ENCODE measurements around the gene TCL1B.
"Not testable (repeated sequence)": the region's sequence is repeated elsewhere in the genome, so short reads cannot be mapped to it uniquely, and the experiment has no call there.

TCL1B gene, protein sequence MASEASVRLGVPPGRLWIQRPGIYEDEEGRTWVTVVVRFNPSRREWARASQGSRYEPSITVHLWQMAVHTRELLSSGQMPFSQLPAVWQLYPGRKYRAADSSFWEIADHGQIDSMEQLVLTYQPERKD

GRCh38 chr14:95685978-95686922 lies at the start of gene TCL1B:
TSS of gene TCL1B (plus strand) at chr14:95686426. CDS start at chr14:95686468, 42 bp downstream.
- no peak for DNase-seq

GRCh38 chr14:95644981-95645380 lies 41.2 kb upstream of the TCL1B start:
- no peak for DNase-seq

DNA sequence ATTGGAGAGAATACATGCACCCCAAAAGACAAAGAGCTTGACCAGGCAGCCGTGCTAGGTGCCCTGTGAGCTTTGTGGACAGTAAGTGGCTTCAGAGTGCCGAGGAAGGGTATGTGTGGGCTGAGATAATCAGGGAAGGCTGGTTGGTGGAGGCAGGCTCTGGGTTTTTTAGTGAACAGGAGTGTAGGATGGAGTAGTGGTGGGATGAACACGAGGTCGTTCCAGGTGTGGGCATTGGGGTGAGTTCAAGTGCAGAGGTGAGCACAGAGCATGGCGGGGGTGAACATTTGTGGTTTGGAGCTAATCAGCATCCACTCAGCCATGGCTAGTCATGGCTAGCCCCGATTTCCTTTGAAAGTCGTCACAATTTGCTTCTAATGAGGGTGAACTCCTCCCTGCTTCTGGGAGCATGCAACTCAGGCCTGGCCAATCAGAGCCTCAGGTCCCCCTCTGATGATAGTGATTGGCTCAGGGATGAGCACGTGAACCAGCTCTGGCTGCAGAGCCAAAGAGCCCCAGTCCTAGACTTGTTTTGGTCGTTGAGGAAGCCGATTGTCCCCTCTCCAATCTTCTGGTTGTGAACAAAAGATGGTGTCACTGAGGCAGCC lies 40.7 kb upstream of the TCL1B start:
- DNase-seq: no peak

DNA sequence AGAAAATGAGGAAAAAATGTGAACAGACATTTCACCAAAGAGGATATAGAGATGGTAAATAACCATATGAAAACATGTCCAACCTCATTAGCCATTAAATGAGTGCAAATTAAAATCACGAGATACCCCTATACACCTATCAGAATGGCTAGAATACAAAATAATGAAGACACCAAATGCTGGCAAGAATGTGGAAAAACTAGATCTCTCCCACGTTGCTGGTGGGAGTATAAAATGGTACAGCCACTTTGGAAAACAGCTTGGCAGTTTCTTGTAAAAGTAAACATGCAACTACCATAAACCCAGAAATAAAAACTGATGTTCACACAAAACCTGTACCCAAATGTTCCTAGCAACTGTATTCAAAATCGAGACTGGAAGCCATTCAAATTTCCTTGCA lies 38.3 kb upstream of the TCL1B start:
- DNase-seq: no peak

- no peak for DNase-seq
Observed at GRCh38 chr14:95649230-95649629, 37.0 kb upstream of the TCL1B start.

GRCh38 chr14:95651028-95651427 lies 35.2 kb upstream of the TCL1B start:
- no peak for DNase-seq

DNA sequence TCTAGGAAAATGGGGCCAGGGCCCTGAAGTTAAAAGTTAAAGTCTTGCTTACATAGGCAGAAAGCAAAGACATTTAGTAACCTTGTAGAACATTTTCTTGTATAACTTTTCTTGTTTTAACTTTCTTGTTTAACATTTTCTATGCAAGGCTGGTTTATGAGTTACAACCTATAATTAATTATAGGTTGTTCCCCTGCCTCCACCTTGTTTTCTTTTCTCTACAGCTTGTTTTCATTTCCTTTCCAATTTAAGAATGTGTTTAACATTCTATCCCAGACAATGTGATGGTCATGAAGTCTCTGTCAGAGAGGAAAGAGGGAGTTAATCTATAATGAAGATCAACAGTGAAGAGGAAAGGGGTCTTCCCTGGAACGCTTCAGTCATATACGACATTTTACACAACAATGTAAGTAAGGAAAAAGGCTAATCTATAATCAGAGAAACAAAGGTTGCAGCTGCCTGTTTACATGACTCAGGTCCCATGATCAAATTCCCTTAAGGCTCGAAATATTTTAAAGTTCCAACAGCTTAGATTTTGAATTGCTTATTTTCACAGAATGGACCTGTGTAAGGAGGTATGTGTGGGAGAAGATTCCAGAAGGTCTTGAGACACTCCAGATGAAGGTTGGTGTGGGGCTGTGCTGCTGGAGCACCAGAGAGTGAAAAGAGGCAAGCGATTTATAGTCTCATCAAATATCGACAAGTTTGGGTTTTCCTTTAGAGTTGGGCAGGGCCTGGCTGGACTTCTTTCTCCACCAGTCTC lies 34.2 kb upstream of the TCL1B start:
- DNase-seq: no peak

- DNase-seq: no peak
Observed at GRCh38 chr14:95652690-95653089, 33.5 kb upstream of the TCL1B start.

- DNase-seq: no peak
Observed at GRCh38 chr14:95655461-95655860, 30.8 kb upstream of the TCL1B start.

- DNase-seq: no peak
Observed at GRCh38 chr14:95656634-95657033, 29.6 kb upstream of the TCL1B start.

- no peak for DNase-seq
Observed at GRCh38 chr14:95657454-95657853, 28.8 kb upstream of the TCL1B start.

- no peak for DNase-seq
Observed at GRCh38 chr14:95659293-95659989, 26.8 kb upstream of the TCL1B start.

DNA sequence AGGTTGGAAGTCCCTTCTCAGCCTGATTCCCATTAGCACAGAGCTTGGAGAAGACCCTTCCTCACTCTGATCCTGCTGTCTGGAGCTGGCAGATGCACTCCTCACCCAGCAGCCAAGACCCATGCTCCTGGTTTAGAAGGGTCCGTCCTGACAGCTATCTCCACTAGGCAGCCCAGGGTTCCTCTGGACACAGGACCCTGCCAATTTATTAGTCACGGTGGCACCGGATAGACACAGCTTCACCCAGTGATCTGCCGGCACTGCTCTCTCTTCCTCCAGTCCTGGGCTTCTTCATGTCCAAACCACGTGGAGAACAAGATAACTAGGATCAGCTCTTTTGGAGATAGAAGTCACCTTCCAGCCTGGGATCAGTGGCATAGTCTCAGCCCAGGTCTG lies 26.2 kb upstream of the TCL1B start:
- no peak for DNase-seq

- no peak for DNase-seq
Observed at GRCh38 chr14:95660651-95661515, 25.3 kb upstream of the TCL1B start.

DNA sequence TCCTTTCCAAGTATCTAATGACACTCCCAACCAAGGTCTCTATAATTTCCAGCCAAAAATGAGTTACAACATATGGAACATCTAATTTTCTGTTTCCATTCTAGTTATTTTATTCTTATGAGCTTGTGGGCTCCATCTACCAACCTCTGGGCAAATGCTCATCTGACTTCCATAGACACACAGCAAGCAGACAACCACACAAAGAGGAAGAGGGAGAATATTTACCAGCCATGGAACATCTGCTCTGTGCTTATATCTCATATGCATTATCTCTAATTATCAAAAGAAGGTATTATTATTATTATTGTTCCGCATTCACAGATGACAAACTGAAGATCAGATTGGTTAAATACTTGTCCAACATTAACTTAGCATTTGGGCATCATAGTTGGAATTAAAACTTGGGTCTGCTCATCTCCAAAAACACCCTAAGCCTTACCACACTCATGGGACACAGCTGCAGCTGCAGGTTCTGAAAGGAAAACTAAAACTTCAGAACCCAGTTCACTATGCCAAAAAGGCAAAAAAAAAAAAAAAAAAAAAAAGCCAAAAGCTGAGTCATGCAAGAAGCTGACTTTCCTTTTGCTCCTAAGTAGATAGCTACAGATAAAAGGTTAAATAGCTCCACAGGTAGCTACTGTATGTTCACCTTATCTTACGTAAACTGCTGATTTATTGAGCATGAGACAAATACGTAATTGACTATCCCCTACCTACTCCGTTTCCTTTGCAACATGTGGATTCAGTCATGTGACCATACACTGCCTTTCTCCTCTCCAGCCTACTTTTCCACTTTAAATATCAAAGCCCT lies 23.6 kb upstream of the TCL1B start:
- no peak for DNase-seq

DNA sequence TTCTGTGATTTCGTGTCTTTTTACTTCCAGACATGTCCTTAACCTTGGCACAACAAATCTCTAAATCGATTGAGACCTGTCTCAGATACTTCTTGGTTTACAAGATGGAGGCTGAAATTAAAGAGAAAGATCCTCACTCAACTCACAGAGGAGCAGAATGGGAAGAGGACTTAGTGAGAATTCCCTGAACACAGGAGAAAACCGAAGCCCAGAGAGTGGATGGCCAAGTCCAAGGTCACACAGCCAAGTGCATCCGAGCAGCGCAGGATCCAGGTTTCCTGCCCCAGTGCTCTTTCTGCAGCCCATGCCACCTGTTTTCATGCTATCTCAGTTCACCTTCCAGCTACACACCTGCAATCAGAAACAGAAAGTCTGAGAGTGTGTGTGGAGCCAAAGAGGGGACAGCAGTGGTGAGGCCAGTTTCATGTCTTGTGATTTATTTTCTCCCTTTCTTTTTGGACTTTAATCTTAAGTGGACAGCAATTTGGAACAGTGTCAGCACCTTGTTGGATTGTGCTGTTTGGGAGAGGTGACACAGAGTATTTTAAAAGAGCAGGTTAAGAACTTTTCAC lies 22.9 kb upstream of the TCL1B start:
- no peak for DNase-seq

DNA sequence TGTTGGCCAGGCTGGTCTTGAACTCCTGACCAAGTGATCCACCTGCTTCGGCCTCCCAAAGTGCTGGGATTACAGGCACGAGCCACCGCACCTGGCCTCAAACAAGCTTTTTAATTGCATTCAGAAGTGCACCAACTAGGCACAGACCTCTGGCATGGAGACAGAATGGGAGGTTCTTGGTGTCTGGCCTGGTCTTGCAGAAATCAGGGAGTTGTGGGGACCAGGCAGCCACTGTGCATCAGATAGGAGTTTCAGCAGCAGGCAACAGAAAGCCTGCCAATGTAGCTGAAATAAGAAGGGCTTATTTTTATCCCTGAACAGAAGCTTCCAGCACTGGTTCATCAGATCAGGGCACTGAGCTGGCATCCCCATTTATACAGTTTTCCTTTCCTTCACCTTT lies 22.2 kb upstream of the TCL1B start:
- no peak for DNase-seq

- no peak for DNase-seq
Observed at GRCh38 chr14:95664546-95664945, 21.7 kb upstream of the TCL1B start.

DNA sequence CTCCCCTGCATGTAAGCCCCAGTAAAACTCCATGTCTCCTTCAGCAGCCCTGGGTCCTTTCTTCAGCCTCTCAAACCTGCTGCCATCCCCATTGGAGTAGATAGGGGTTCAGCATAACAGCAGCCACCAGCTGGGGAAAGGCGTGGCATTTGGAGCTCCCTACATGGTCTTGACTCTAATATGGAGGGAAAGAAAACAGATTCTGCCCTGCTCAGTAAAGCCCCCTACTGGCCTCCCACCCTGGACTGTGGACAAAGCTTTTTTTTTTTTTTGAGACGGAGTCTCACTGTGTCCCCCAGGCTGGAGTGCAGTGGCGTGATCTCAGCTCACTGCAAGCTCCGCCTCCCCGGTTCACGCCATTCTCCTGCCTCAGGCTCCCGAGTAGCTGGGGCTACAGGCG lies 20.7 kb upstream of the TCL1B start:
- DNase-seq: not testable (repeated sequence)

- DNase-seq: no peak
Observed at GRCh38 chr14:95666450-95666849, 19.8 kb upstream of the TCL1B start.

All from AML-193 (cell line).